CD4-positive, alpha-beta T cell treated with Interleukin-4 for 4 hours (primary cell): Measurements from ENCODE around the gene MFNG.

Experiments used
- DNase-seq: peaks from one replicate; pipeline ENCODE4 v3.0.0-alpha.2; 2020

MFNG gene

DNA sequence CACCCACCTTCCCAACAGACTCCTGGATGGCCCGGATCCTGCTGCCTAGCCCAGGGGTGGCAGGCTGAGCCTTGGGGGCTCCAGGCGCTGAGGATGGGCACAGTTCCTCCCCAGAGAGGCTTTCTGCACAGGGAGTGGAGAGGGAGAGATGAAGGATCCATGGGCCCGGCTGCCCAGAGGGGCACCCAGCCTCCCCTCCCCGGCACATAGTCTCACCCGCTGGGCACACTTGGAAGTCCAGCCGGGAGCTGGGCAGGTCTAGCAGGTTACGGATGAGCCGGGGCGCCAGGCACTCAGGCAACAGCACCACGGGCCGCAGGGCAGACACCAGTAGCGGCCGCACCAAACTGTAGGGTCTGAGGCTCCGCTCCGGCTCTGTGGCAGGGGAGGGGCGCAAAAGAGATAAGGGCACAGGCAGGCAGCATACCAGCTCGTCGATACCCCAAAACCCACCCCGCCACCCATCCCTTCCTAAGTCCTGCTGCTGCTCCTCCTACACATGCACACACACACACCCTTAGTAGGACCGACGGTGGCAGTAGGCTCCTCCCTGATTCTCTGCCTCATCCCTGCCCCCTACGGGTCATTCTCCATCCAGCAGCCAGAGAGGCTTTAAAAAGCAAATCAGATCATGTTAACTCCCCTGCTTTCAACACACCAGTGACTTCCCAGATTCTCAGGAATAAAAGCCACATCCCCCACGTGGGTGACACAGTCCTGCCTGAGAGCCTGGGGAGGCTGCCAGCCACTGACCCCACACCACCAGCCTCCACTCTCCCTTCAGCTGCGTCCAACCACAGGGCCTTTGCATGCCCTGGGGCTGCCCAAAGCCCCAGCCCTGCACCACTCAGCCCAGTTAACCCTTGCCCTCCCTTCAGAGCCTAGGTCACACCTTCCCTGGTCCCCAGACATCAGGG, 6.5 kb upstream of the MFNG start:
- DNase-seq, result peak; percentile 64

DNA sequence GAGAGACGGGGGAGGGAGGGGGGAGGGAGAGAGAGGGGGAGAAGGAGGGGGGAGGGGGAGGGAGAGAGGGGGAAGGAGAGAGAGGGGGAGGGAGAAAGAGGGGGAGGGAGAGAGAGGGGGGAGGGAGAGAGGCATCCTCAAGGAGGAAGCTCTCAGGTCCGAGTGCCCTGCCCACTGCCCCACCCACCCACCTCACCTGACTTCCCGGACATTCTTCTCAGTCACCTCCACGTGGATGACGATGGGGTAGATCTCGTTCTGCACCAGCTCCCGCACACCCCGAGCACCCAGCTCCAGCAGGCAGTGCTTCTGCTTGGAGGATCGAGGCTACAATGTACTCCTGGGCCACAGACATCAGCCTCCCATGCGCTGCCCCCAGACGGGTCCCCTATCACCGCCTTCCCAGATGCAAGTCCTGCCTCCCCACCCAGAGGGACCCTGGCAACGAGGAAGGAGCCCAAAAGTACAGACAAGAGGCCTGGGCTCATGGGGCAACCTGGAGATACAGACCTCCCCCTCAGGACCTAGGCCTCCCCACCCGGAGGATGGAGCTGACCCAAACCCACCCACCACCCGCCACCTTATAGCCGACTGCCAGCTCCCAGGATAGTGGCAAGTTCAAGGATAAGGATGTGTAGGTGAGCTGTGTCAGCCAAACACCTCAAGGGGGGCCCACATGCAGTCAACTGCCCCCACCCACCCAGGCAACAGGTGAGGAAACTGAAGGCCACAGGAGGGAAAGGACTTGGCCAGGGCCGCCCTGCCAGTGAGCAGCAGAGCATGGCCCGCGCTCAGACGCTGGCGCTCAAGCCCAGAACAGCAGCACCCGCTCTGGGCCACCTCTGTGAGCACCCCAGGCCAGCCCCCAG, 5.6 kb upstream of the MFNG start:
- no peak for DNase-seq

DNA sequence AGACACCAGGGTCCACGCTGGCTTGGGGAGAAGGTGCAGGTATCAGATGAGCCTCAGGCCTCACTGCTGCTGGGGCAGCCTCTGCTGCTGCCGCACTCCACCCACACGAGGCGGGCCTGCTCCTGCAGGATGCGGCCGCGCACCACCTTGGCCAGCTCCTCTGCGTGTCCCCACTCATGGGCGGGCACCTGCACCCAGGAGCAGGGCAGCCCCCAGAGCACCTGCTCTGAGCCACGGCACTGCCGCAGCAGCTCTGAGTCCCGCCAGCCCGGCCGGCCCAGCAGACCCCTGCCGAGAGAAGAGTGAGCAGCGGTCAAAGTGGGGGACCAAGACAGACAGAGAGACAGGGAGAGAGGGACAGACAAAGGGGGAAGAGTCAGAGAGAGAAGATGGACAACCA, 4.9 kb upstream of the MFNG start:
- DNase-seq, result no peak

DNA sequence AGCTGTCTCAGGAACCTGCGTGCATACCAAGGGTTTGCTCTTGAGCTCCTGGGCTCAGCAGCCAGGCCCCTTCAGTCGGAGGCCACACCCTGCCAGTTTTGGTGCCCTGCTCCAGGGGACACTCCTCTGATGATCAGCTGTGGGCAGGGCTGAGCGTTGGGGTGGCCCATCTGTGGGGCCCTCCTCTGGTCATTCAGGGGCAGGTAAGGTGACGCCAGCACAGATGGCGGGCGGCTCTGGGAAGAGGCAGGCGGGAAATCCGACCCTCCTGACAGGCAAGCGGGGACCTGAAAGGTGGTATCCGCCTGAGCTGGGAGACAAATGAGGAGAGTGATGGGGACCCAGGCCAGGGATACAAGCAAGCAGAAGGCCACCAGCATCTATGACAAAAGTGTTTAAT, 3.8 kb upstream of the MFNG start:
- DNase-seq, result no peak

GRCh38 chr22:37488337-37489135, 2.4 kb upstream of the MFNG start:
- DNase-seq, result no peak

DNA sequence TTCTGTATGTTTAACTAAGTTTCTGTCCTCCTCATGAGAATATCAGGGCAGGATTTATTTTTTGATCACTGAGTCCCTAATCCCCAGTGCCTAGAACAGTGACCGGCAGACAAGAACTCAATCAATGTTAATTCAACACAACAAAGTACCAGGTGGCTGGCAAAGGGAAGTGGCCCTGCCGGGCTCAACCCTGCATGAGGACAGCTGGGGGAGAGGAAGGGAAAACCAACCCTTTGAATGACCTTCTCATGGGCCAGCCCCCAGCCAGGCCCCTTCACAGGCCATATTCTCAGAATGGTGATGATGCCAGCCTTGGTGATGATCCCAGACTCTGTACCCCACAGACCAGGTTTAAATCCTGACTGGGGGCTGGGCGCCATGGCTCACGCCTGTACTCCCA, 1.4 kb upstream of the MFNG start:
- DNase-seq, result no peak

DNA sequence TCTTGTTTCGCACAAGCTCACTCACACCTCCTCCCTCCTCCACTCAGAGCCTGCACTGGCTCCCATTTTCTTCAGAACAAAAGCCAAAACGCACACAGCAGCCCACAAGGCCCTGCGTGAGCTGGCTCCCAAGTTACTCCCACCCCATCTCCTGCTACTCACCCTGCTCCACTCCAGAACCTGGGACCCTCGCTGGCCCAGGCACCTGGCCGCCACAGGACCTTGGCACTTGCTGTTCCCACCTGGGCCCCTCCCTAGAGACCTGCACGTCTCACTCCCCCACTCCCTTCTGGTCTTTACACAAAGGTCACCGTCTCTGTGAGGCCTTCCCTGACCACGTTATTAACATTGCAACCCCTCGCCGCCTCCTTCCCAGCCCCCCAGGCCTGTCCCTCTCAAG, 945 bp upstream of the MFNG start:
- DNase-seq, result no peak

- DNase-seq, result peak; percentile 10
These were observed 575 bp downstream of the MFNG start for GRCh38 chr22:37485395-37486223.

GRCh38 chr22:37484480-37485394, 1.4 kb downstream of the MFNG start:
- DNase-seq, result peak; percentile 85

- DNase-seq, result no peak
These were observed 3.1 kb downstream of the MFNG start for GRCh38 chr22:37483050-37483449.

DNA sequence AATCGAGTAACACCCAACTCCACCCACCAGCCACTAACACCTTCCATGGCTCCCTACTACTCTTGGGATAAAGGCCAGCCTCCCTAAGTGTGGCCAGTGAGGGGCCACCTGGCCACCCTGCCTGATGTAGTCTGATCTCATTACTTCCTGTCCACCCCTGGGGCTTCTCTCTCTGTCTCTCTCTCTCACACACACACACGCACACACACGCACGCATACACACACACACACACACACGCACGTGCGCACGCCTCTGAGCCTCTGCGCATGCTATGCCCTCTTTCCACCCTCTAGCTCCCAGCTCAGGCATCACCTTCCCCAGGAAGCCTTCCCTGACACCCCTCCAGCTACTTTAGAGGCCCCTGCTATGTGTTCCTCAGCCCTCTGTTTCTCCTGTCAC, 3.9 kb downstream of the MFNG start:
- no peak for DNase-seq

GRCh38 chr22:37481347-37481907, 4.8 kb downstream of the MFNG start:
- no peak for DNase-seq

DNA sequence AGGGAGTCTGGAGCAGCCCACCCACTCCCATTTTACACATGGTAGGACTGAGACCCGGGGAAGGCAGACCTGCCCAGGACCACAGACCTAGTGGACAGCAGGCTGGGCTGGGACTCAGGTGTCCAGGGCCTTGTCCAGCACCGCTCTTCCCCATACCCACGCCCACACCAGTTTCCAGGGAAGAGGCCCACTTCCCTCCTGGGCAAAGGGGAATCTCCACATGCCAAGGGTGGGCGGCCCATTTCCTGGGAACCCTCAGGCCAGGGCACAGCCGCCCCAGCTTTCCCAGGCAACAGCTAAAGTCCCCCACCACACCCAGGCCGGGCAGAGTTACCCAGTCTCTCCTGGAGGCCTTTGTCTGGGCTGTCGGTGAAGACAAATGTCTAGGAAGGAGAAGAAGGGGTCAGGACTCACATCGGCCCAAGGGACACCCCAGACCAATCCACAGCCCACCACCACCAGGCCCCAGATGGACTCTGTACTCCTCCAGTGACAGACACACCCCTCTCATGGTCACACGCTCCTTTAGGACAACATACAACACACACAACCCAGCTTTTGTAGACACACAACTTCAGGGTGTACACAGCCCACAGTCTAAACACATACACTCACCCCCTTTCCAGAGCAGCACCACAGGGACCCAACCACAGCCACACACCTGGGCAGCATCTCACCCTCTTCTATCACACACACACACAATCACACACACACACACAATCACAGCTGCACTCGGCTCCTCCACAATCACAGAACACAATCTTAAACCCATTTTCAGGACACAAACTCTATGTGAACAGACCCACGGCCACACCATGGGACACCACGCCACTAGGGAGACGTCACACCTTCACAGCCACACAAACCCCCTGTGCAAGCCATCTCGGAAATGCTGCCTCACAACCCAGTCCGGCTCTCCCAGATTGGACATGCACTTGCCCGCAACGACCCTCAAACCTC, 5.5 kb downstream of the MFNG start:
- no peak for DNase-seq

- DNase-seq, result no peak
These were observed 7.0 kb downstream of the MFNG start for GRCh38 chr22:37479196-37479595.

- DNase-seq, result no peak
These were observed 9.5 kb downstream of the MFNG start for GRCh38 chr22:37476389-37477329.

DNA sequence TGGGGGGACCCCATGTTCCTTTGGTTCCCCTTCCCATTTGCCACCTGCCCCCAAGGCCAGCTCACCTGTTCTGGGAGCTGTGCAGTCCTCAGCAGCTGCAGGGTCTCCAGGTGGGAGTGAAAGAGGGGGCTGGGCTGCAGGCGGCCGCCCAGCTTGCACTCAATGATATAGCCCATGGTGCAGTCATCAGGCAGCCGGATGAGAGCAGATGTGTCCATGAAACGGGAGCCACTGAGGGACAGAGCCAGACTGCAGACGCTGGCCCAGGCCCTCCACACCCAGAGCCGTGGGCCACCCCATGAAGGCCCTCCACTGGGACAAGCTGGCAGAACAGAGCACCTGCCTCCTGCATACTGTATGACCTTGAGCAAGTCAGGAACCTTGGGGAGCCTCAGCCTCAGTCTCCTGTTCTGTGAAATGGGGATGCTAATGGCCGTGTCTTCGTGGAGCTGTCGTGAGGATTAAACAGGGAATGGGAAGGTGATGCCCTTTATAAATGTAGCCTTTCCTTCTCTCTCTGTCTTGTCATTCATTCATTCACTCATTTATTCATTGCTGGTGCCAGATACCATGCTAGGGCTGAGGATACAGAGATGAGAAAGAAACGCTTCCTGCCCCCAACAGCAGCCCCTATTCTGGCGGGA, 11.6 kb downstream of the MFNG start:
- no peak for DNase-seq

DNA sequence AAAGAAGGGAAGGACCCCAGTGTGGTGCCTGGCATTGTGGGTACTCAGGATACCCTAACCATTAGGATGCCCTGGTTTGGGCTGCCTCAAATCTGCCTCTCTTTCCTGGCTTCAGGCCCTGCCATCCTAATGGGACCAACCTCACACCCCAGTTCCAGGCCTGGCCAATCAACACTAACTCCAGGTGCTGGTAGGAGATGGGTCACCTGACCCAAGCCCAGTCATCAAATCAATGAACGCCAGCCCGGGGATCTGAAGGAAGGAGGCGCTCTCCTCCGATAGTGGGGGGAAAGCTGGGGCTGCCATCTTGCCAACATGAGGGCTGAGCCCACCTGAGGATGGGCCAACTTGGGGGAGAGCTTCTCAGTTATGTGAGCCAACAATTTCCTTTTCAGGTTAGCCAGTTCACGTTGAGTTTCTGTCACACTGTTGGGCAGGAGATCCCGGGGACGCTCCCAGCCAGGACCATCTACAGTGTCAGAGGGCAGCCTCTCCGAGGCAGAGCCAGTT, 12.7 kb downstream of the MFNG start:
- no peak for DNase-seq
